ACHN (cell line): ENCODE data around the gene TFPI2.

Experiments
- DNase-seq: peaks from one replicate; pipeline ENCODE4 v3.0.0-alpha.2; 2015
- in situ Hi-C: cut with HindIII; loops from 2 replicates; pipeline ENCODE4 v1.10.0; 2017; ENCODE audit warnings: low sequenced_read_pairs, low pct_ligation_motif_present, low pct_unique_long_range_greater_than_20kb

TFPI2 gene

GRCh38 chr7:93873998-93874574 lies 16.5 kb downstream of the TFPI2 start:
- DNase-seq, result no peak
- in situ Hi-C loops, result no loop called here

GRCh38 chr7:93866886-93867285 lies 23.7 kb downstream of the TFPI2 start:
- DNase-seq, result no peak
- in situ Hi-C loops, result no loop called here

- no peak for DNase-seq
- in situ Hi-C loops, result no loop called here
These were observed 27.9 kb downstream of the TFPI2 start for GRCh38 chr7:93862651-93863050.

- DNase-seq, result peak; percentile 29
- in situ Hi-C loops, result no loop called here
These were observed 29.1 kb downstream of the TFPI2 start for GRCh38 chr7:93861325-93861949.

- no peak for DNase-seq
- in situ Hi-C loops, result no loop called here
These were observed 30.3 kb downstream of the TFPI2 start for GRCh38 chr7:93860261-93860660.

GRCh38 chr7:93858857-93859256 lies 31.7 kb downstream of the TFPI2 start:
- in situ Hi-C loops, result no loop called here
- DNase-seq, result no peak

GRCh38 chr7:93856323-93856722 lies 34.2 kb downstream of the TFPI2 start:
- no peak for DNase-seq
- in situ Hi-C loops, result no loop called here

- DNase-seq, result no peak
- in situ Hi-C loops, result no loop called here
These were observed 34.8 kb downstream of the TFPI2 start for GRCh38 chr7:93855797-93856196.

GRCh38 chr7:93854480-93854879 lies 36.1 kb downstream of the TFPI2 start:
- DNase-seq, result no peak
- in situ Hi-C loops, result no loop called here

- DNase-seq, result no peak
- in situ Hi-C loops, result no loop called here
These were observed 39.0 kb downstream of the TFPI2 start for GRCh38 chr7:93851536-93851935.

- in situ Hi-C loops, result no loop called here
- DNase-seq, result no peak
These were observed 47.3 kb downstream of the TFPI2 start for GRCh38 chr7:93843260-93843659.

- DNase-seq, result no peak
- in situ Hi-C loops, result no loop called here
These were observed 51.6 kb downstream of the TFPI2 start for GRCh38 chr7:93838966-93839365.

- in situ Hi-C loops, result no loop called here
- no peak for DNase-seq
These were observed 53.3 kb downstream of the TFPI2 start for GRCh38 chr7:93837245-93837644.

- no peak for DNase-seq
- in situ Hi-C loops, result no loop called here
These were observed 54.4 kb downstream of the TFPI2 start for GRCh38 chr7:93836116-93836515.

- no peak for DNase-seq
- in situ Hi-C loops, result no loop called here
These were observed 54.9 kb downstream of the TFPI2 start for GRCh38 chr7:93835702-93836101.
